Raji (cell line): Measurements from ENCODE around the gene DIPK1A.

ENCODE experiments used
- POLR2A ChIP-seq: IDR thresholded peaks from 2 replicates; pipeline ENCODE4 v1.6.1; 2011; ENCODE audit warnings: low read depth, low read length, control low read depth; ENCODE audit not compliant: insufficient read depth

DIPK1A gene

GRCh38 chr1:92850019-92850418, 111.2 kb downstream of the DIPK1A start:
- no peak for TF ChIP-seq POLR2A

- TF ChIP-seq POLR2A, result no peak
These were observed 113.1 kb downstream of the DIPK1A start for GRCh38 chr1:92848201-92848600.

GRCh38 chr1:92845908-92846307, 115.4 kb downstream of the DIPK1A start:
- no peak for TF ChIP-seq POLR2A

- no peak for TF ChIP-seq POLR2A
These were observed 116.8 kb downstream of the DIPK1A start for GRCh38 chr1:92844439-92844838.

- TF ChIP-seq POLR2A, result no peak
These were observed 117.6 kb downstream of the DIPK1A start for GRCh38 chr1:92843429-92844352.

GRCh38 chr1:92843046-92843423, 118.2 kb downstream of the DIPK1A start:
- TF ChIP-seq POLR2A, result no peak

- TF ChIP-seq POLR2A, result no peak
These were observed 118.9 kb downstream of the DIPK1A start for GRCh38 chr1:92842082-92843045.

GRCh38 chr1:92840600-92840999, 120.7 kb downstream of the DIPK1A start:
- no peak for TF ChIP-seq POLR2A

GRCh38 chr1:92839442-92839841, 121.8 kb downstream of the DIPK1A start:
- no peak for TF ChIP-seq POLR2A

- no peak for TF ChIP-seq POLR2A
These were observed 122.7 kb downstream of the DIPK1A start for GRCh38 chr1:92838519-92838918.

- no peak for TF ChIP-seq POLR2A
These were observed 124.2 kb downstream of the DIPK1A start for GRCh38 chr1:92837062-92837461.

- no peak for TF ChIP-seq POLR2A
These were observed 126.6 kb downstream of the DIPK1A start for GRCh38 chr1:92834617-92835016.

GRCh38 chr1:92833840-92834239, 127.4 kb downstream of the DIPK1A start:
- TF ChIP-seq POLR2A, result no peak

GRCh38 chr1:92832537-92833114, 128.6 kb downstream of the DIPK1A start:
- TF ChIP-seq POLR2A, result no peak
